Gastrocnemius medialis (tissue), 4 donors: ENCODE data around the gene CAP1.
"Not testable (repeated sequence)": the region's sequence is repeated elsewhere in the genome, so short reads cannot be mapped to it uniquely, and the experiment has no call there.

Experiments
- CTCF ChIP-seq, 5 experiments: fragments of 450-650 bp in 3 of 5; fragments of 200-600 bp in 2 of 5; sonication (generic) in 2 of 5; IDR thresholded peaks in 4 of 5; conservative IDR thresholded peaks in 1 of 5; 1 replicate in 4 of 5; 2 replicates in 1 of 5; pipeline ENCODE4 v1.5.1; 2016 to 2019; ENCODE audit warnings: antibody characterized with exemption in 5 of 5, mild to moderate bottlenecking in 3 of 5, moderate library complexity in 3 of 5
- POLR2A ChIP-seq, 2 donors: fragments of 450-650 bp; IDR thresholded peaks; one replicate each; pipeline ENCODE4 v1.6.1; 2017; ENCODE audit warnings: antibody characterized with exemption in 2 of 2, mild to moderate bottlenecking in 2 of 2, moderate library complexity in 2 of 2

DNA sequence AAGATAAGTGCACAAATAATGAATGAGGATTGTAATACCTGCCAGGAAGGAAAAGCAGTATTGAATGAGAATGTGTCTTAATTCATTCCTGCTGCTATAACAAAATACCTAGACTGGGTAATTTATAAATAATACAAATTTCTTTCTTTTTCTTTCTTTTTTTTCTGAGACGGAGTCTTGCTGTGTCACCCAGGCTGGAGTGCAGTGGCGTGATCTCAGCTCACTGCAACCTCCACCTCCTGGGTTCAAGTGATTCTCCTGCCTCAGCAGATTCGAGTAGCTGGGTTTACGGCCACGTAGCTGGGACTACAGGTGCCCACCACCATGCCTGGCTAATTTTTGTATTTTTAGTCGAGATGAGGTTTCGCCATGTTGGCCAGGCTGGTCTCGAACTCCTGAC lies 3.3 kb upstream of the CAP1 start:
- not testable (repeated sequence) for TF ChIP-seq CTCF (IDR thresholded peaks at IDR 0.05 in 4 of 5, conservative IDR thresholded peaks at IDR 0.05 in 1 of 5); POLR2A (IDR thresholded peaks at IDR 0.05)
